ENCODE data around the gene PPL. TPM values are rescaled to one million over a fixed set of nuclear protein-coding genes. Genes with fewer than 3 reads are reported as not detected.
"Not testable (repeated sequence)": the region's sequence is repeated elsewhere in the genome, so short reads cannot be mapped to it uniquely, and the experiment has no call there.

The PPL gene
- total RNA-seq, 1 donor from 2014 or later, result 26.4 TPM

DNA sequence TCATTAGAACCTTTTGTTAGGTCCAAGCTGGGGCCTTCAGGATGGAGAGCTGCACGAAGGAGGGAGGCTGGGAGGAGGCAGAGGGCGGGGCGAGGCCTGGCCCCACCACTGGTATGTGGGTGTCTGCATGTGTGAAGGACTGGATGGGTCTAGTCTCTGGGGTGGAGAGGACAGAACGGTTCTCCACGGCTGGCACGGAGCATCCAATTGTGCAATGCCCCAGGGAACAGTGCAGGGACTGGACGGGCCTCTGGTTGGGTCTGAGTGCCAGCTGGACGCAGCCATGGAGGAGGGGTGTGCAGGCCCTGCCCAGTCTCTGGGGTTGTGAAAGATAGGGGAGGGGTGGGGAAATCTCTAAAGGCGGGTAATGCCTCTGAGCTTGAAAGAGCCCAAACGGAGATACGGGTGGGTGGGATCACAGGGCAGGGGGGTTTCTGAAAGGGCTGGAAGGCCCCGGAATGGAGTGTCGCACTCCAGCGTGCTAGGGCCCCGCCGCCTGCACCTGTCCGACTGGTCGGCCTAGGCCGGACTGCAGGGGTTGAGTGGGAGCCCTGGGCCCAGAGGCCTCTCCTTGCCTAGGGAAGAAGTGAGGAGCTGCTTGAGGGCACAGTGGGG is 1.6 kb downstream of the PPL start:
- DNase-seq (ENCODE audit: low spot score), result peak; percentile 98
- ATAC-seq, result peak; percentile 60

DNA sequence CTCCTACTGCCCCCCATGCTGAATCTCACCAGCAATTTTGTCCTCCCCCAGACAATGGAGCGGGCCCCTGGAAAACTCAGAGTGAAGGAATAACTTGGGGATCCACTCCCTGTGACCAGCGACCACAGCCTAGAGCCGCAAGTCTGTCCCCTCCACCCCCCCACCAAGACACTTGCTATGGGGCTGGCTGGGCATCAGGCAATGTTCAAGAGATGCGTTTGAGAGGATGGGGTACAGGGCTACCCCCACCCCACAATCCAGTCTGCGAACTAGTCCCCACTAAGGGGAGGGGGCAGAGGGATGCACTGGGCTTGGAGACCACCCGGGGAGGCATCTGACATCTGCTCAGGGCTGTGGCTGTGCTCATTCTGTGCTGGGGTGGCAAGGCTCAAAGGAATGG is 2.4 kb downstream of the PPL start:
- DNase-seq (ENCODE audit: low spot score) (no peak), ATAC-seq (no peak)

DNA sequence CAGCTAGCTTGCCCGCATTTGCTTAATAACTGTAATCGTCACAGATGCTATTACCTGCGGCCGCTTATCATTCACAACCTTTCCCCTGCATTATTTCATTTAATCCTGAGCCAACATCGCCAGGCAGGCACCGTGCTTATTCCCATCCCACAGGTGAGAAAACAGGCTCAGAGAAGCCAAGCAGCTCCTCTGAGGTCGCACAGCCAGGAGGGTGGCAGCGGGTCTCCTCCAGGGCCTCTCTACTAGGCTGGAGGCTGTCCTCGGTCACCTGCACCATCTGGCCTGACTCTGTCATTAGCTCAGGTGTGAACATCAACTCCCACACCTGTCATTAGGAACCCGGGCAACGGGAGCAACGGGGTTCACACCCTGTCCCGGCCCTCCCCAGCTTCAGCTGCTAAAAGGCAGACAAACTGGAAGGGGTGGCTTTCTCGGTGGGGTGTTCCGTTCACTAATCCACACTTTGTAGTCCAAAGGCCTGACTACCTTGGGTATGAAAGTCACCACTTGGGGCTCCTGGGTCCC is 3.0 kb downstream of the PPL start:
- no peak for ATAC-seq
- no peak for DNase-seq (ENCODE audit: low spot score)

DNA sequence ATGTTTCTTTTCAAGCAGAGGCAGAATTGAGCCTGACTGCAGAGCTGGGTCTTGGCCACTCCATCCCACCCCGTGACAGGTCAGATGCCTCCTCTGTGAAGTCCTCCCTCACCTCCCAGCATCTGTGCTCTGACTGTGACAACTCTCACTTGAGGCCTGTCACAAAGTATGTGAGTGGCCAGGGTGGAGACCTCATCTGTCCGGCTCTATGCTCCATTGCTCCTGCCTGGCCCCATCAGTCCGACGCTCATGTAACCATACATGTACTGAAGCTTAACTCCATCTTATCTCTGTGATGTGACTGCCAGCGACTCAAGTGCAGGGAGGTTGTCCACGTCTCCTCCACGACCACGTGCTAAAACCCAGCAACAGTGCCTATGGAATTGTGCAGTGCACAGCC is 3.5 kb downstream of the PPL start:
- no peak for DNase-seq (ENCODE audit: low spot score)
- ATAC-seq, result no peak

DNA sequence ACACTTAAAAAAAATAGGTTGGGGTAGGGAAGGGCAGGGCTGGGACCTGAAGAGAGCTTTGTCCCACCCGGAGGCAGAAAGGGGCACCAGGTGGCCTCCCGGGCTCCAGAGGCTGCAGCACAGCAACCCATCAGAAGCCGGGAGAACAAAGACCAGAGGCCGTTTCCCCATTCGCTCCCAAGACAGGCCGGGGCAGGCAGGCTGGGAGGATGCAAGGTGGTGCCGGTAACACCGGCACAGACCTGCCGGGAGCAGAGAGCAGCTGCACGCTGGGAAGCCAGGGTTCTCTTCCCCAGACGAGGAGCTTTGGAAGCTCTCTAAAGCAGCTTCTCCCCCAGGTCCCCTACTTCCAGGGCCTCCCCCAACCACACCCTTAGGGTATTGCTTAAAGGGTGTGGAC is 5.6 kb downstream of the PPL start:
- ATAC-seq (no peak), DNase-seq (ENCODE audit: low spot score) (no peak)

DNA sequence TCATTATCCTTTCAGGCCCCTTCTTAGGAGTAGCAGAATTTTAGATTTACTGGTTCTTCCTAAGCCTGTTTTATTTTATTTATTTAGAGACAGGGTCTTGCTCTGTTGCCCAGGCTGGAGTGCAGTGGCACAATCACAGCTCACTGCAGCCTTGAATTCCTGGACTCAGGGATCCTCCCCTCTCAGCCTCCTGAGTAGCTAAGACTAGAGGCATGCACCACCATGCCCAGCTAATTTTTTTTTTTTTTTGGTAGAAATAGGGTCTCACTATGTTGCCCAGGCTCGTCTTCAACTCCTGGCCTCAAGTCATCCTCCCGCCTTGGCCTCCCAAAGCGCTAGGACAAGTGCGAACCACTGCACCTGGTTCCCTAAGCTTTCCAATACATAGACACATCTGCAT is 7.3 kb downstream of the PPL start:
- not testable (repeated sequence) for ATAC-seq; DNase-seq (ENCODE audit: low spot score)

DNA sequence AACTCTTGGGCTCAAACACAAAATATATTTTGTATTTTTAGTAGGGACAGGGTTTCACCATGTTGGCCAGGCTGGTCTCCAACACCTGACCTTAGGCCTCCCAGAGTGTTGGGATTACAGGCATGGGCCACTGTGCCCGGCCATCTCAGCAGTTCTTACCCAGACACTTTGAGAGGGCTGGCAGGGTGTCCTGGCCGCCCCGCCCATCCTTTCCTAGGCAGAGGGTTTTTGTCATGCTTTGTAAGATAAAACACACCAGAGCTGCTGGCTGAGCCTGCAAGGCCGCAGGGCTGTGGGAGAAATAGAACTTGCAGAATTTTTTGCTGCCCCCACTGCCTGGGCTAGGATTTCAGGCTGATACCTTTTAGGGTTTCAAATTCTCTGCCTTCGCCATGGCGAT is 8.7 kb downstream of the PPL start:
- ATAC-seq, result no peak

DNA sequence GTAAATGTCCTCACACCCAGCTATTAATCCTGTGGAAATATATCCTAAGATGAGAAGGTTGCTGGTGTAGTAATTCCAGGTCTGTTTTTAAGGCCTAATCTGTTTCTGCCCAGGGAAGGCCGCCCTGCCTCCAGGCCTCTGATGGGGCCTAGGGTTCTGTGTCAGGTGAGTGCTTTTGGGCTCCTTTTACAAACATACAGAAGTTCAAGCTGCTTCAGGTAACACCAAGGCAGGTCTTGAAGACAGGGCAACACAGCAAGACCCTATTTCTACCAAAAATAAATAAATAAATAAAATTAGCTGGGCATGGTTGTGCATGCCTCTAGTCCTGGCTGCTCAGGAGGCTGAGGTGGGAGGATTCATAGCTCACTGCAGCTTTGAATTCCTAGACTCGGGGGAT is 9.3 kb downstream of the PPL start:
- no peak for ATAC-seq
- no peak for DNase-seq (ENCODE audit: low spot score)

More for the DNA sequence above, 8.7 kb downstream of the PPL start:
- no peak for DNase-seq (ENCODE audit: low spot score)

DNA sequence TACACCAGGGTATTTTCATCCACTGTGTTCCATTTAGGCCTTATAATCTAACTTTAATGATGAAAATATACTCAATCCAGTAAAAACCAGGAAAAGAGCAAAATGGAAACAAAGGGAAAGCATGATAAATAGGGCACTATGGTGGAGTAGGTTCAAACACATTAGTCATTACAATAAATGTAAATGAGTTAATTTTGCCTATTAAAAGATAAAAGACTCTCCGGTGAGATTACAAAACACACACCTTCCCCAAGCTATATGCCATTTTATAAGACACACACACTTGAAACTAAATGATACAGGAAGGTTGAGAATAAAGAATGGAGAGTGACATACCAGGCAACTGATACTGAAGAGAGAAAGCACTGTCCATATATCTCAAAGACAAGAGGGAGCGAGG is 10.0 kb downstream of the PPL start:
- DNase-seq (ENCODE audit: low spot score) (no peak), ATAC-seq (no peak)

DNA sequence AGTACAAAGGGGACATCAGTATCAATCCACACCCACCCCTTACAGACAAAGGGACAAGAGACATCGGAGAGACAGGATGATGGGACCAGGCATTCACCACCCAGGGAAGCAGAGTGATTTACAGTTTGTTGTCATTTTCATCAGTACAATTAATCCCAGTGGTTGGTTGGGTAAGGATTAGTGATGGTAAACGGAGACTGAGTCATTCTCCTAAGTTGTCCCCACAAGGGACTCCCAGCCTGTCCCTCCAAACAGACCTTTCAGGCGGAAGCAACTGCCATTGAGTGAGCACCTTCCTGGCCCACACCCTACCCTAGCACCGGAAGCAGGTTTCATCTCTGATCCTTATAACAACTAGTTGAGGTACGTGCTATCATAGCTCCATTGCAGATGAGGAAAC is 11.2 kb downstream of the PPL start:
- ATAC-seq, result no peak
- DNase-seq (ENCODE audit: low spot score), result no peak

DNA sequence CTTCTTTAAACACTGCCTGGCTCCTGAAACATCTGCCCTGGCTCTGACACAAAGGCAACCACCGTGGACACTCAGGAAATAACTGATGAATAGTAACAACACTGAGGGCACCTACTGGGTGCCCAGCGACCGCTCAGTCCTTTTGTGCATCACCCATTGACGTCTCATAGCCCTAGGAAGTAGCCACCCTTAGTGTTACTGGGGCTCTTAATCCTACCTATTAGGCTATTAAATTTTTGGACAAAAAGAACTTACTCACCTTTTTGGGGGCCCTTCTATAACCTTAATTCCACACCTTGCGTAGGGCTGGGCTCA is 11.7 kb downstream of the PPL start:
- DNase-seq (ENCODE audit: low spot score) (no peak), ATAC-seq (no peak)

DNA sequence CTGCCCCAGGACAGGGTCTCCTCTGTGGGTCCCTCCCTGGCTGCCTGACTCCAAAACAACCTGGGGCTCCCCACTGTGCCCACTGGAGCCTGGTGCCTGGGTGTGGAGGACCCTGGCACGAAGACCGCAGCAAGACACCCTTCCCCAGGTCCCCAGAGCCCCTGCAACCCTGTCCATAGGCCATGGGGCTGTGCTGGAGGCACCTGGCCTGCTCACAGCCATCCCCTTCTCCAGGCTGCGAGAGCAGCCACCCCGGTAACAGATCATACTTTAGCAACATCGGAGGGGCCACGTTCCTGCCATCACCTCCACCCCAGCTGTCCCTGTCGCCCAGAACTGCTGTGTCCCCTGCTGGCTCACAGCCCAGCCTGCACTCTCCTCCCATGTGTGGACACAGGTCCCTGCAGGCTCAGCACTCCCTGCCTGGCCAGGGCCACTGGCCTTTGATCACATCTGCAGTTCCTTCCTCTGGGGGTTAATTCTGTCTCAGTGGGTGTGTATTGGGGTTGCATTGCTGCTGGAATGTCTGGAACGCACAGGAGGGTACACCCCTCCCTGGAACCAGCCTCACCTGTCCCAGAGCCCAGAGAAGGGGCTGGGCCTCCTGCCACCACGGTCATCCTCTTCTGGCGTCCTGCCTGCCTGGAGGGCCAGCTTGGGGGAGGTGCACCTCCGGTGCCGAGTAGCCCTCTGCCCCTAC is 12.2 kb downstream of the PPL start:
- ATAC-seq (peak; percentile 91), DNase-seq (ENCODE audit: low spot score) (peak; percentile 93)

DNA sequence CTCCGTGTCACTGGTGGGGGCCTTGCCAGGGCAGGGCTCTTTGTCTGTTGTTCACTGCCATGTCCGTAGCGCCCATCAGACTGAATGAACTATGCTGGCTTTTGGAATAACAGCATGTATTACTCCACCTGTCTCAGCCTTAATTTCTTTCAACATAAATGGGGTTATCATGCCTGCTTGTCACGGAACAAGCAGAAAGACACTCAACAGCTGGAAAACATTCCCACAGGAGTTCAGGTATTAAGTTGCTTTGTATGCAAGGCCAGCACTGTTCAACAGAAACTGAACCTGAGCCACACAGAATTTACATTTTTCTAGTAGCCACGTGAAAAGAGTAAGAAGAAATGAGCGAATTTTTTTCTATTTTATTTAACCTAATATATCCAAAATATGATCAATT is 13.1 kb downstream of the PPL start:
- ATAC-seq (no peak), DNase-seq (ENCODE audit: low spot score) (no peak)

DNA sequence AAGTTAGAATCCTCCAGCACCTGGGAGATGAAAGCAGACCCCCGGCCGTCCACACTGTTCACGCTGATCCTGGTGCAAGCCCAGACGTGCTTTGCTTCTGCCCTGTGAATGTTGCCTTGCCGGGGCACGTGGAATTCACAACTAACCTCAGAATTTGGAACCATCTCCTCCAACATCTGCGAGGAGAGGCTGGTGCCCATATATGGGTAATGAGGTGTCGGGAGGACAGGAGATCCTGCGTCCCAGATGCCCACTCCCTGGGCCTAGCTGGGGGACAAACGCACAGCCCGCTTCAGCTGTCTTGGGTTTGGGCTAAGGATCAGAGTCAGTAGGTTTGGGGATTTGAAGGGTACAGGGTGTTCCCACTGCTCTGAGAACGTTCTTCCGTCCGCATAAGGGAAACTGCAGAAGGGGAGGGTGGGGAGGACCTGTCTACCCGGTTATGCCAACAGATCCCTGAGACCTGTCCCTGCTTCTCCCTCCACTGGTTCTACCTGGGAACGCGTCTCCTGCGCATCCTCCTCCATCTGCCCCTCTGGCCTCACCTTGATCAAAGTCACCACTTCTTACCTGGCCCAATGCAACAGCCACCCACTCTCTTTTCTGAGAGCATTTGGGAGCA is 14.1 kb downstream of the PPL start:
- DNase-seq (ENCODE audit: low spot score), result no peak
- ATAC-seq, result no peak

DNA sequence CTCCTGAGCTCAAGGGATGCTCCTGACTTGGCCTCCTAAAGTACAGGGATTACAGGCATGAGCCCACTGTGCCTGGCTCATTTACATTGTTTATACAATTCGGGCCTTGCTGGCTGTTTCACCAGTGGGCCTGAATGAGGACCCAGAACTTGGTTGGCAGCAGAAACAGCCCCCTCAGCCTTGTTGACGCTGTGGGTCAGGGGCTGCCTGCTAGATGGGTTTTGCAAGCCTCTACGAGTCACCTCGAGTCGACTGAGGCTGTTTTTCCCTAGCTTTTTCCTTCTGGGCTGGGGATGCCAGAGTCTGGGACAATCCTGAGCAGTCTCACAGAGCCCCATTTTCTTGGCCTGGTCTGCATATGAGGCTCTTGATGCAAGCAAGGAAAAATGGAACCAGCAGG is 16.1 kb downstream of the PPL start:
- DNase-seq (ENCODE audit: low spot score), result no peak
- ATAC-seq, result no peak

DNA sequence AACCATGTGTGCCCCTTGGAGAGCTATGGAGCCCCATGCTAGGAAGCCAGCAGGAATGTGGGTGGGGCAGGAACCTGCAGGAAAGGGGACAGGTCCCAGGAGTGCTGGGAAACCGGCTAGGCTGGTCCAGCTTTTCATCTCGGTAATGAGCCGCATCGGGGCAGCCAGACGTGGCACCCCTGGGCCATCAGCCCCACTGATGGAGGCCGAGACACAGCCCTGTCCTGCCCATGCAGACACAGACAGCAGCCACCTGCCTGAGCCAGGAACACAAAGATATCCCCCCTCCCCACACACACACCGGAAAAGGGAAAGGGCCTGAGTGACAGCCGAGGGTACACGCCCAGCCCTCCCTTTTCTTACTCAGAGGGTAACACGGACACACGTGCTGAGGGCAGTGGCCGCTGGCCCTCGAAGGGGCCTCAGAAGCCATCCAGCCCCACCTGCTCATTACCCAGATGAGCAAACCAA is 18.1 kb downstream of the PPL start:
- ATAC-seq (no peak), DNase-seq (ENCODE audit: low spot score) (no peak)

DNA sequence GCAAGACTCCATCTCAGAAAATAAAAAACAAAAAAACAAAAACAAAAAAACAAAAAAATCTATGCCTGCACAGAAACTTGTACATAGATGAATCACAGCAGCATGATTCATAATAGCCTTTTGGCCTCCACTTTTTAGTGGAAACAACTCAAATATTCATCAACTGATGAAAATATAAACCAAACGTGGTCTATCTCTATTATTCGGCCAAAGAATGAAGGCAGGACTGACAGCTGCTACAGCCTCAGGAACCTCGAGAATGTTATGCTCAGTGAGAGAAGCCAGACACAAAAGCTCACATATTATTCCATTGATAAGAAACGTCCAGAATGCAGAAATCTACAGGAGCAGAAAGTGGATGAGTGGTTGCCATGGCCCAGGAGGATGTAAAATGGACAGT is 19.8 kb downstream of the PPL start:
- no peak for DNase-seq (ENCODE audit: low spot score)
- ATAC-seq, result no peak

DNA sequence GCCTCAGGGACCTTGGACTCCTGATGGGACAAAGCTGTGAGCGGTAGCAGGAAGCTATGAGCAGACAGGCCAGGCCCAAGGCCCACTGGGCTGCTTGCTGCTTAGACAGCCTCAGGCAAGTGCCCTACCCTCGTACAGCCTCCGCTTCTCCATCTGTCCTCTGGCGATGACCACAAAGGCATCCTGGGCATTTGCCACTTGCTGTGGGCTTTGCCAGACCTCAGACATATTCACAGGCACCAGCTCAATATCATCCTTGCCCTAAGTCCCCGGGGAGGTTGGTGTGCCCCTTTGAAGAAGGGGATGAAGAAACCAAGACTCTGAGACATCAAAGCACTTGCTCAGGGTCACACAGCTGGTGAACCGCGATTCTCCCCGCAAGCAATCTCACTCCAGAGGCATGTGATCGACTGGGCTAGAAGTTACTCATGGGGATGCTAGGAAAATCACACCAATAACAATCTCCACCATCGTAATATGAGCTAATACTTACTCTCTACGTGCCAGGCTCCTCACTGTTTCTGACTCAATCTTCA is 21.7 kb downstream of the PPL start:
- ATAC-seq (no peak), DNase-seq (ENCODE audit: low spot score) (no peak)

DNA sequence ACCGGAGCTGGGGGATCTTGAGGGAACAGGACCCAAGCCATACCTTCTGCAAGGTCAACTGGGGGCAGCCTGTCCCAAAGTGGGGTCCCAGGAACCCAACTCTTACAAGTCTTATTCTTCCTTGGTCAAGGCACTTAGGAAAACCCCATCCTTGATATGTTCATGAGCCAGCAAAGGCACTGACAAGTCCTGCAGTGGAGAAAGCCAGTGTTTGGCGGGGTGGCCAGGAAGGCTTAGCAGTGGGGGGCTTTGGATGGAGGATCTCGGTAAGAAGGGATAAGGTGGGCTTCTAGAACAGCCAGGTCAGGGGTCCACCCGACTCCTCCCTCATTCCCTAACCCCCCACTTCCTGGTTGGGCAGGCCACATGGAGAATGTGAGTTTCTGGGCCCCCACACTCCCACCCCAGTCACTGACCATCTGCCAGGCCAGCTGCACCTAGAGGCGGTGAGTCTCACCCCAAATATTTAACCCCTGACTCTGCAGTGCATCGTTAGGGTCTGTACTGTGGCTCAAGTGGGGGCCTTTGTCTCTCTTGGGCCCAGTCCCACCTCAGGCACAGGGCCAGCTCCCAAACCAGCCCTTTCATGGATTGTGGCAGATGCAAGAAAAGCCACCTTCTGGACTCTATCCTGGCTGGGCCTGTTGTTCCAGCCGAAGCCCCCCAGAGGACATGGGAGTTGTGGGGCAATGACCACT is 22.3 kb downstream of the PPL start:
- no peak for DNase-seq (ENCODE audit: low spot score)
- ATAC-seq, result no peak

DNA sequence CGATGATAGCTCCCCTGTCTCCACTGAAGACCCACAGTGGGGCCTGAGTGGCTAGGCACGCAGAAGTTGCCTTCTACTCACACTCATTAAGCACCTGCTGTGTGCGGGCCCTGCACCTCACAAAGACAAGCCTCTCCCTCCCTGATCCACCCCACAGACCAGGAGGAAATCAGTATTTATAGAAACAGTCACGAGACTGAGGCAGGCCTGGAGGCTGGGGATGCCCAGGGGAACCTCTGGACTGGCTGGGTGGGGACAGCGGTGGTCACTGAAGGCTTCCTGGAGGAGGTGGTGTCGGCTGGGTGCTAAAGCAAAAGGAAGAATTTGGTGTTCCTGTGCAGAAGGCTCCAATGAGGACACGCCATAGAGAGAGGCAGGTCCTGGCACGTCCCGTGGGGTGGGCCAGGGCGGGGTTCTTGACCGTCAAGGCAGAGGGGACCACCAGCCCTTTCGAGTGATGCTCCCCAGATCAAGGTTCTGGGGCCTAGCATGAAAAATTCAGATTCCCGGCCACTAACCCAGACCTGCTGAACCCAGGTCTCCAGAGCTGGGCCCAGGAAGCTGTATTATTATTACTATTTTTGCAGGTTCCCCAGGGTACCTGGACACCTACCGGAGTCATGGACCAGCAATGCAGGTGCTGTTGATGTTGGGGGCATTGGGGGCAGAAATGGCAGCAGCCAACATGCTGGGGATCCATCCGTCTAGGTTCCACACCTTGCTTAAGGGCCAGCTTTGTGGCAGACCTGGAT is 23.0 kb downstream of the PPL start:
- ATAC-seq, result no peak
- no peak for DNase-seq (ENCODE audit: low spot score)

Measured in left lobe of liver (tissue), 2 donors.